Measurements from ENCODE around the gene NR2C2AP. TPM values are rescaled to one million over a fixed set of nuclear protein-coding genes. Genes with fewer than 3 reads are reported as not detected.

The NR2C2AP gene
- total RNA-seq, 1 donor from 2014 or later = 37.1 TPM

DNA sequence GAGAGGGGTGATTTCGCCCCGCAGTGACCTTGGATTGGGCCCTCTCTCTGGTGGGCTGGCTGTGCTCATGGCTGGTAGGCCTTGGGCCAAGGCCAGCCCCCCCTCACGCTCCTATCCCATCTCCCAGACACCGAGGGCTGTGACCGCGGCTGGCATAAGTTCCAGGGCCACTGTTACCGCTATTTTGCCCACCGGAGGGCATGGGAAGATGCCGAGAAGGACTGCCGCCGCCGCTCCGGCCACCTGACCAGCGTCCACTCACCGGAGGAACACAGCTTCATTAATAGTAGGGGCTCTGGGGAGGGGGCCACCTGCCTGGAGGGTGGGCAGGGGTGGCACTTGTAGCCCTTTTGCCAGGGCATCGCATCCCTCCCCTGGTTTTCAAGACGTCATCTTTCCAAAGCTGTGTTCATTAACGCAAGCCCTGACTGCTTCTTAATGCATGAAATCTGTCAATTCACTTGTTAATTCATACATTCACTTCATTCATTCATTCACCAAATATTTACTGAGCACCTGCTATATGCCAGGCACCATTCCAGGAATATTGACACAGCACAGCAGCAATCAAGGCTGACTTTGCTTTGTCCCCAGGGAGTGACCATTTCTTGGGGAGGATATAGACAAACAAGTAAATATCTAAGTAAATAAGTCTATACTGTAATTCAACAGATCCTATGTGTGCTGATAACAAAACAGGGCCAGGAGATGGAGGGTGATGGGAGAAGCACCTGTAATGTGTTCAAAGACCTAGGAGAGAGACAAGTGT lies 35.1 kb upstream of the NR2C2AP start:
- TF ChIP-seq CTCF (IDR thresholded peaks at IDR 0.05) = no peak
- ChIA-PET POLR2A (no interaction called here), CTCF (no interaction called here)
- H3K4me1 Mint-ChIP-seq = no peaks in the 10 kb centered on the region
- ATAC-seq (ENCODE audit: low read depth) = no peak
- intact Hi-C loops (cut with micrococcal nuclease) = no loop called here
- no peak overlapping the region for H3K4me3 Mint-ChIP-seq
- H3K27me3 Mint-ChIP-seq = peaks cover 8% of the 10 kb centered on the region
- H3K27ac Mint-ChIP-seq = no peak overlapping the region
- no peak for DNase-seq
- H3K36me3 Mint-ChIP-seq (ENCODE audit: low read depth) = no peaks in the 10 kb centered on the region
- peaks cover 12% of the 10 kb centered on the region for H3K9me3 Mint-ChIP-seq

- POLR2A ChIA-PET = no interaction called here
- Mint-ChIP-seq H3K36me3 (ENCODE audit: low read depth) (no peaks in the 10 kb centered on the region), H3K27ac (no peak overlapping the region), H3K27me3 (peaks cover 13% of the 10 kb centered on the region), H3K4me1 (no peaks in the 10 kb centered on the region), H3K4me3 (no peak overlapping the region), H3K9me3 (peaks cover 12% of the 10 kb centered on the region)
- no peak for DNase-seq
- TF ChIP-seq CTCF (IDR thresholded peaks at IDR 0.05) = no peak
- CTCF ChIA-PET = no interaction called here
- intact Hi-C loops (cut with micrococcal nuclease) = no loop called here
- no peak for ATAC-seq (ENCODE audit: low read depth)
Observed at GRCh38 chr19:19236173-19236572, 33.0 kb upstream of the NR2C2AP start.

DNA sequence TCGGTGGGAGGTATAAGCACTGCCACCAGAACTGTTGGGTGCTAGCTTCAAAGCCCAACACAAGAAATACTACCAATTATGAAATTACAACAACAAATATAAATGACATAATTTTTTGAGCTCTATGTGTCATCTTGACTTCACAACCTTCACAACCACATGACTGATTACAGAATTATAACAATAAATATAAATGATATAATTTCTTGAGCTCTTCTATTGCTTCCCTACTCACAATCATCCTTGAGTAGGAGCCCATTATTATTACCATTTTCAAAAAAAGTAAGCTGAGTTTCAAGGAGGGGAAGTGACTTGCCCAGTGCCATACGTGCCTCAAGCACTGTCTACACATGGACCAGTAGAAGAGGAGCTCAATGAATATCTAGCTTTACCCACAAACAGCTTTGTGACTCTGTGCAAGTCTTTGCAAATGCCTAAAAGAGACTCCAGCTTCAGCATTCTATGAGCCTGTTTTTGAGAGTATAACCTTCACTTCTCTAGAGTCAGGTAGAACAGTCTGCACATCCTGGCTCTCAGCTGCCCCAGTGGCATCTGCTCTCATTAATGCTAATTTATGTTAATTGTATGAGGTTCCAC lies 31.1 kb upstream of the NR2C2AP start:
- ATAC-seq (ENCODE audit: low read depth) (no peak), DNase-seq (no peak)
- Mint-ChIP-seq H3K27ac (no peak overlapping the region), H3K9me3 (peaks cover 12% of the 10 kb centered on the region), H3K4me1 (no peaks in the 10 kb centered on the region), H3K4me3 (no peak overlapping the region), H3K27me3 (peaks cover 7% of the 10 kb centered on the region), H3K36me3 (ENCODE audit: low read depth) (no peaks in the 10 kb centered on the region)
- intact Hi-C loops (cut with micrococcal nuclease) = no loop called here
- no peak for TF ChIP-seq CTCF (IDR thresholded peaks at IDR 0.05)
- ChIA-PET POLR2A (no interaction called here), CTCF (no interaction called here)

- no peak for TF ChIP-seq CTCF (IDR thresholded peaks at IDR 0.05)
- Mint-ChIP-seq H3K27ac (no peak overlapping the region), H3K9me3 (peaks cover 12% of the 10 kb centered on the region), H3K4me1 (no peaks in the 10 kb centered on the region), H3K27me3 (peaks cover 18% of the 10 kb centered on the region), H3K36me3 (ENCODE audit: low read depth) (no peaks in the 10 kb centered on the region), H3K4me3 (no peak overlapping the region)
- no peak for DNase-seq
- ChIA-PET CTCF (no interaction called here), POLR2A (no interaction called here)
- no peak for ATAC-seq (ENCODE audit: low read depth)
- intact Hi-C loops (cut with micrococcal nuclease) = no loop called here
Observed at GRCh38 chr19:19232261-19232721, 29.1 kb upstream of the NR2C2AP start.

GRCh38 chr19:19230999-19231398 lies 27.8 kb upstream of the NR2C2AP start:
- no peaks in the 10 kb centered on the region for H3K36me3 Mint-ChIP-seq (ENCODE audit: low read depth)
- intact Hi-C loops (cut with micrococcal nuclease) = no loop called here
- POLR2A ChIA-PET = no interaction called here
- no peak for DNase-seq
- TF ChIP-seq CTCF (IDR thresholded peaks at IDR 0.05) = no peak
- H3K4me3 Mint-ChIP-seq = no peak overlapping the region
- peaks cover 20% of the 10 kb centered on the region for H3K27me3 Mint-ChIP-seq
- CTCF ChIA-PET = no interaction called here
- no peaks in the 10 kb centered on the region for H3K4me1 Mint-ChIP-seq
- ATAC-seq (ENCODE audit: low read depth) = no peak
- peaks cover 8% of the 10 kb centered on the region for H3K9me3 Mint-ChIP-seq
- H3K27ac Mint-ChIP-seq = no peak overlapping the region
